Activated CD4-positive, CD25-positive, alpha-beta regulatory T cell (primary cell): ENCODE data around the gene SLC38A8.

Experiments used
- DNase-seq, 4 experiments: peaks; one replicate each; lab custom pipeline; 2025; lab: John Stamatoyannopoulos, UW

SLC38A8 gene

GRCh38 chr16:84031556-84031955, 11.0 kb downstream of the SLC38A8 start:
- no peak for DNase-seq

- no peak for DNase-seq
Measured at GRCh38 chr16:84029297-84030047, 13.1 kb downstream of the SLC38A8 start.

- DNase-seq, result no peak
Measured at GRCh38 chr16:84027625-84028024, 15.0 kb downstream of the SLC38A8 start.

- DNase-seq, result no peak
Measured at GRCh38 chr16:84026606-84027005, 16.0 kb downstream of the SLC38A8 start.

DNA sequence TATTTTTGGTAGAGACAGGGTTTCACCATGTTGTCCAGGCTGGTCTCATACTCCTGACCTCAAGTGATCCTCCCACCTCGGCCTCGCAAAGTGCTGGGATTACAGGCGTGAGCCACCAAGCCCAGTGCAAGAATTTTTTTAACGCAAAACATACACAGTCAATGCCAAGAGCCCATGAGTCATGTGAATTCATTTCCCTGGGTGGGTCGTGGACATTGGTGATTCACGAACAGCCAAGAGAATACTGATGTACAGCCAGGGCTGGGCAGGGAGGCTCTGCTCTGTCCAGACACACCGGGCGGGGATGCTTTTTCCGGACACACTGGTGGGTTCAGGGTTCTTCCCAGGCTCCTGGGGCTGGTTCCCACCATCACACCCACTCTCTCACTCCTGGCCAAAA, 17.7 kb downstream of the SLC38A8 start:
- no peak for DNase-seq

DNA sequence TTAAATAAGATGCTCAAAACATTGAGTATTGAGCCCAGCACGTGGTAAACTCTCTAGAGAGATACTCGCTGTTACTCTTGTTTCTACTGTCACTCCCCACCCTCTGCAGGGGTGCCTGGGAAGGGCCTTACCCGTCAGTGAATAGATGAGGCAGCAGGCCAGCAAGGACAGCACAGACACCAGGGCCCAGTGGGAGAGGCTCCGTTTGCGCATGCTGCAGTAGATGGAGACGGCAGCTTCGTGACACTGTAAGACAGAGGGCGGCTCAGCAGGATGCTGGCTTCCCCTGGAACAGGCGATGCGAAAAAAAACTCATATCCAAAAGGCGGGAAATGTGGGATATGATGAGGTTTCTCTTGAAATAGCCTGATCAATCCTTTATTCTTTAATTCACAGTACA, 20.0 kb downstream of the SLC38A8 start:
- no peak for DNase-seq

GRCh38 chr16:84021488-84021887, 21.1 kb downstream of the SLC38A8 start:
- DNase-seq, result no peak

GRCh38 chr16:84020353-84020752, 22.2 kb downstream of the SLC38A8 start:
- DNase-seq, result no peak

DNA sequence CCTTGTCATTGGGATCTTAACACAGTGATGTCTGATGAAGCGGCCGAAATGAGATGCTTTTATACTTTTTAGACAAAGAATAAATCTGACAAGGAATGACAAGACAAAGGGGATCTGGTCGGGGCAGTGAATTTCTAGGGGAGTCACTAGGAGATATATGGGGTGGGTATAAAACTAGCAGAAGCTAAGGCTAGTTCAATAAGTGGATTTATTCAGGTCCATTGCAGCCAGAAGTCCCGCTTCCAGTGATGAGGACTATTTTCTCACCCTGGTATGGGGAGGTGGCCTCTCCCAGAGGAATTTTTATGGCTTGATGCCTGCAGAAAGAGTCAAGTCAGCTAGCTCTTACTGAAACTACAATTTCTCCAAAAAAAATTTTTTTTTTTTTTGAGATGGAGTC, 23.9 kb downstream of the SLC38A8 start:
- no peak for DNase-seq

- no peak for DNase-seq
Measured at GRCh38 chr16:84016477-84016876, 26.1 kb downstream of the SLC38A8 start.

DNA sequence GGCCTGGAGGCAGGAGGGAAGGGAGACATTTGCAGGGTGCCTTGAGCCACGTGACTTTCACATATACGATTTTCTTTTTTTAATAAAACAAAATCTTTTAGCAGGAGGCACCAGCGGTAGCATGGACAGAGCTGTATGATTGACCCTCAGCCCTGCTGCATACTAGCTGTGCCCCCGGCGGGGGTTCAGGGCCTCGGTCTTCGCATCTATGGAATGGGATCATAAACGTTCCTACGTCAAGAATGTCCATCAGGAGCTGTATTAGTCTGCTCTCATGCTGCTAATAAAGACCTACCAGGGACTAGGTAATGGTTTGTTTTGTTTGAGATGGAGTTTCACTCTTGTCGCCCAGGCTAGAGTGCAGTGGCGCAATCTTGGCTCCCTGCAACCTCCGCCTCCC, 27.2 kb downstream of the SLC38A8 start:
- no peak for DNase-seq

DNA sequence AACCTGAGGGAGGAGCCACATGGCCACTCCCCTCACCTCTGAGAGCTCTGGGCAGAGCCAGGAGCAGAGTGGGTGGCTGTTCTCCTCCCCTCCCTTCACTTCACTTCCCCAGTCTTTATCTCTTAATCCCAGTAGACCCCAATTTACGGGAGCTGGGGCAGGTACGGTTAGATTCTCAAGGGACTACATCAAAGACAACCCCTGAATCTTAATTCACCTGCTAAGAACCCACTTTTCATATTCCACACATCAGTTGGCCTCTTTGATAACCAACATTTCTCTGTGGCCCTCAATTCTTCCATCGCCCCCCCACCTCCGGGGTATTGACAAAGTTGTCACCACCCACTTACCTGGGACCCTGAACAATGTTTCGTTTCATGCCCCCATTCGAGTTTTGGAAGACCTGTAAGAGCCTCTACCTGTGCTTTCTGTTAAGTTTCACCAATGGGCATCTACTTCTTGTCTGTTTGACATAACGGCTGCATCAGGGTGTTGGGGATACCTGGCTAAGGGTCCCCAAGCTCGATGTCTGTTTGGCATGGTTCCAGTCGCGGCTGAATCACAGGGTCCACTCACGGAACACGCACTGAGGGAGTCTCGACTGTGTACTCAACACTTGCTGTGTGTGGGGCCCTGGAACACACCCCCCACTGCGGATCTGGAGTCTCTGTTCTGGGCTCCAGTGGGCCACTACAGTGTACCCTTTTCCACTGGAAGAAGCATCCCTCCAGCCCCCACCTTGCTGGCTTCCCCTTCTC, 27.8 kb downstream of the SLC38A8 start:
- DNase-seq, result no peak

GRCh38 chr16:84013787-84014569, 28.6 kb downstream of the SLC38A8 start:
- DNase-seq, result peak in 1 of 4 experiments; percentile 17

GRCh38 chr16:84009282-84009681, 33.3 kb downstream of the SLC38A8 start:
- no peak for DNase-seq

DNA sequence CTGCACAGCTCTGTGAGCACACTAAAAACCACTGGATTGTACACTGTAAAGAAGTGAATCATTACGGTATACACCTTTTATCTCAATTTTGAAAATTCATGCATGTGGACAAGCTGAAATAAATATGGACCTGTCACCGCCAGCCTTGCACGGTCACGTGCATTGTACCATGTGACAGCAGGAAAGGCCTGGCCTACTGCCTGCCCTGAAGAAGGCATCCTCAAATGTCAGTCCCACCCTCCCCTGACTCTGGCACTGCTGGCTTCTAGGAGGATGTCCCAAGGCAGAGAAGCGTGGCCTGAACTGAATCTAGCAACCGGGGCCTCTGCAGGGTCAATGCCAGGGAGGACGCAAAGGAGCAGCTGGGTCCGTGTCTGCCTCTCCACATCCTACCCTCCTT, 34.6 kb downstream of the SLC38A8 start:
- DNase-seq, result no peak

- no peak for DNase-seq
Measured at GRCh38 chr16:84007520-84007919, 35.1 kb downstream of the SLC38A8 start.

DNA sequence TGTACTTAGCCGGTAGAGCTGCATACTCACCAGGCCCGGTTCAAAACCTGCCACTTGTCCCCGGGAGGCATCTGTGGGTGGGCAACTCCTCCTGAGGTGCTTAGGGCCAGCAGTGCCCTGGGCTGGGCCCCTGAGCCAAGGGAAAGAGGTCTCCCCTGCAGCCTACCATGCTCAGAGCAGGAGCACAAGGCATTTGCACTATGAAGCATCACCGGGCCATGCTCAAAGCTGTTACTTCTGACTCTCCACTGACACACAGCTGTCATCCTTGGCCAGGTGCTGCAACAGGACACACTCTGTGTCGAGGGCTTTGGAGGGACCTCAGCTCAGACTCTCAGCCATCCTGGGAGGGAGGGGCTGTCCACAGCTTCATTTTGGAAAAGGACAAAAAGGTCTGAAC, 37.2 kb downstream of the SLC38A8 start:
- DNase-seq, result no peak

DNA sequence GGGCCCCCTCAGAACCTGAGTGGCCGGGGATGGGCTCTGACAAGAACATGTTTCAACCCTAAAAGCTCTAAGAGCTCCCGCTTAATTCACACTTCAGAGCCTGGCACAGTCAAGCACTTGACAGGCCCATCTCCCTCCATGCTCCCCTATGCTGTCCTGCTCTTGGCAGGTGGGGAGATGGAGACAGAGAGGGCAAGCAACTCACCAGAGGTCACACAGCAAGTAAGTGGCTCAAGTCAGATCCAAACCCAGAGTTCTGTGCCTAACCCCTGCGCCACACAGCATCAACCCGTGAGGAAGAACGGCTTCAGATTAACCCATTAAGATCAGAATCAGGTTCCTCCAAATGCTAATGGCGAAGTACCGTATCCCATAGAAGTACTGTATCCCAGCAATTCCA, 38.2 kb downstream of the SLC38A8 start:
- DNase-seq, result no peak

DNA sequence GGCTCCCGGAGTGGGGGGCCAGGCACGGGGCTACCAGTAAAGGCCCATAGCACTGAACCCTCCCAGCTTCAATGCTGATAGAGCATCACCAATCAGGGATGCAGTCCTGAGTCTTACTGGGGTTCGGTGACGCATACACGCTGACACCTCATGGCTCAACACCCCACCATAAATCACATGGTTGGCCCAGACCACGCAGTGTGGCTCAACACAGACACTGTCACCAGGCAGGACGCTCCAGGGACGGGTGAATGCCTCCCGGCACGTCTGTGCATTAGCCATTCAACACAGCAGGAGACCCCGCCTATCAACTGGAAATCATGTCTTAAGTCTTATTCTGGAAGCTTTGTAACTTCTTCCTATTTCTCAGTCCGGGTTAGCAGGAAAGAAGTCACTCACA, 39.6 kb downstream of the SLC38A8 start:
- no peak for DNase-seq

GRCh38 chr16:84001726-84002125, 40.9 kb downstream of the SLC38A8 start:
- DNase-seq, result no peak

DNA sequence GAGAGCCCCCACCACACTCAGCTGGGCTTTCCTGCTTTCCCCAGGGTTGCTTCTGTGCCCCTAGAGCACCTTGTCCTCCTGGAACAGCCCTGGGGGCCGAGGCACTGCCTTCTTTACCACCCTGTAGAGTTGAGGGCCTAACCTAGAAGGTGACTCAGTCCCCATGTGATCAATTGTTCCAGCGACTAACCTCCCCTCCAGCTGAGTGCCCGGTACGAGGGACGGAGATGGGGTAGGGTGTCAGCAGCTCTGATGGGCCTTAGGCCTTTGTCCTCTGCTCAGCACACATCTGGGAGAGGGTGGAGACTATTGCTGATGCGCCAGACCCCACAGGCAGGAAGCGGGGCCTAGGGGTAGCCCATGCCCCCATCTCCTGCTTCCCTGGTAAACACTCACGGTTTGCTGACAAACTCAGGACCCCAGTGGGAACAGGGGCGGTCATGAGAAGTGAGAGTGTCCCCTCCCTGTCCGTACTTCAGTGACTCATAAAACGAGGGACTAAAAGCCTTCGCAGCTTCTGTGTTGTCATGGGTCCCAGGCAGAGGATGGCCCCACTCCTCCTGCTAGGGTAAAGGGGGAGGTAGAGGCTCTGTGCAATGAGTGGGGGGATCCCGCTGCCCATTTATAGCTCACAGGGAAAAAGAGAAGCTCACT, 41.5 kb downstream of the SLC38A8 start:
- DNase-seq, result no peak

GRCh38 chr16:83998091-83998490, 44.5 kb downstream of the SLC38A8 start:
- no peak for DNase-seq
